ENCODE data around the gene LY86.

- TF ChIP-seq, protein P1, sequence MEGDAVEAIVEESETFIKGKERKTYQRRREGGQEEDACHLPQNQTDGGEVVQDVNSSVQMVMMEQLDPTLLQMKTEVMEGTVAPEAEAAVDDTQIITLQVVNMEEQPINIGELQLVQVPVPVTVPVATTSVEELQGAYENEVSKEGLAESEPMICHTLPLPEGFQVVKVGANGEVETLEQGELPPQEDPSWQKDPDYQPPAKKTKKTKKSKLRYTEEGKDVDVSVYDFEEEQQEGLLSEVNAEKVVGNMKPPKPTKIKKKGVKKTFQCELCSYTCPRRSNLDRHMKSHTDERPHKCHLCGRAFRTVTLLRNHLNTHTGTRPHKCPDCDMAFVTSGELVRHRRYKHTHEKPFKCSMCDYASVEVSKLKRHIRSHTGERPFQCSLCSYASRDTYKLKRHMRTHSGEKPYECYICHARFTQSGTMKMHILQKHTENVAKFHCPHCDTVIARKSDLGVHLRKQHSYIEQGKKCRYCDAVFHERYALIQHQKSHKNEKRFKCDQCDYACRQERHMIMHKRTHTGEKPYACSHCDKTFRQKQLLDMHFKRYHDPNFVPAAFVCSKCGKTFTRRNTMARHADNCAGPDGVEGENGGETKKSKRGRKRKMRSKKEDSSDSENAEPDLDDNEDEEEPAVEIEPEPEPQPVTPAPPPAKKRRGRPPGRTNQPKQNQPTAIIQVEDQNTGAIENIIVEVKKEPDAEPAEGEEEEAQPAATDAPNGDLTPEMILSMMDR (IDR thresholded peaks at IDR 0.05; ENCODE audit: low read depth, low read length, poor library complexity, severe bottlenecking), result no peak
- TF ChIP-seq EZH2phosphoT487 (IDR thresholded peaks at IDR 0.05; ENCODE audit: borderline replicate concordance, low read length), result no peak
Measured at GRCh38 chr6:6588924-6589709, 597 bp downstream of the LY86 start.

All from DOHH2 (cell line).